ENCODE results near the gene SPNS2. TPM values are rescaled to one million over a fixed set of nuclear protein-coding genes. Genes with fewer than 3 reads are reported as not detected.

The SPNS2 gene
- polyA plus RNA-seq, 1 donor: 7.9 TPM

GRCh38 chr17:4504188-4504587, 5.5 kb downstream of the SPNS2 start:
- no peak for DNase-seq

GRCh38 chr17:4505187-4505586, 6.5 kb downstream of the SPNS2 start:
- DNase-seq: no peak

GRCh38 chr17:4506175-4506813, 7.6 kb downstream of the SPNS2 start:
- DNase-seq: no peak

GRCh38 chr17:4506892-4507291, 8.2 kb downstream of the SPNS2 start:
- no peak for DNase-seq

DNA sequence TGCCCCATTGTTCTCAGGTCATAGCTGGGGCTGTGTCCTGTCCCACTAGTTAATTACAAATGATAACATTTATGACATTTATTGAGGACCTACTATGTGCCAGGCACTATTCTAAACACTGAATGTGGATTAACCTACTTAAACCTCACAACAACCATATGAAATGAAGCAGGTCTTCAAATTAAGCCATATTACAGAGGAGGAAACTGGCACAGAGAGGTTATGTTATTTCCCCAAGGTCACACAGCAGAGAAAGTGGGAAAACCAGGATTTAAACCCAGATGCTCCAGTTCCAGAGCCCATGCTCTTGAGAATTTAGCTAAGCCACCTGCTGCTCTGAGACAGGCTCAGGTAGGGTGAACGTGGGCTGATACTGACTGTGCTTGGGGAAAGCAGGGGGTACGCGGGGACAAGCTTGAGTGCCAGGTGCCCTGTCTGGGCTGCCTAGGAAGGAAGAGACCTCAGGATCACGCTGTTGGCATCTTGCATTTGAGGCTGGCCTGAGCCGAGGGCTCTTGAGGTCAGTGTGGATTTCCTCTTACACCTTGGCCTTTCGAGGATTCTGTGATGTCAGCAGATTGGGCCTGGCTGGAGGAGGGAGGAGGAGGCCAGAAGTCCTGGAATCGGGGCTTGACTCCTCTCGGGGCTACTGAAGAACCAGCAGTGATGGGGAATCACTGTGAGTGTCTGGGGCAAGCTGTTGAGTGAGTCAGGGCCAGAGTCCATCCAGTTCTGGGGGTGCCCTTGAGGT, 8.9 kb downstream of the SPNS2 start:
- DNase-seq: no peak

DNA sequence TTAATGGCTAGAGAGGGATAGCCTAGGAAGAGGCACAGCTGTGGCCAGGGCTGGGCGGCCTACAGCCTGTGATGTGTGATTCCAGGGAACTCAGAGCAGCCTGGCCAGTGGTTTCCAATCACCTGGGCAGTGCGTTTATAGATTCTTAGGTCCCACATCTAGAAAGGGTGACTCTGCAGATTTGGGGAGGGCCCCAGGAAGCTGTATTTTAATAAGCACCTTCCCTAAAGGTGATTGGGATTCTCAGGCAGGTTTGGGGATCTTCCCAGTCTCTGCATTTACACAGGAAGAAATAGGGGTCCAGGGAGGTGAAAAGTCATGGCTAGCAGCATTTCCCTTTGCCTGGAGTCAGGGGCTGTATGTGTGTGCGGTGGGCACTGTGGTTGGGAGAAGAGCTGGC, 9.5 kb downstream of the SPNS2 start:
- DNase-seq: no peak

DNA sequence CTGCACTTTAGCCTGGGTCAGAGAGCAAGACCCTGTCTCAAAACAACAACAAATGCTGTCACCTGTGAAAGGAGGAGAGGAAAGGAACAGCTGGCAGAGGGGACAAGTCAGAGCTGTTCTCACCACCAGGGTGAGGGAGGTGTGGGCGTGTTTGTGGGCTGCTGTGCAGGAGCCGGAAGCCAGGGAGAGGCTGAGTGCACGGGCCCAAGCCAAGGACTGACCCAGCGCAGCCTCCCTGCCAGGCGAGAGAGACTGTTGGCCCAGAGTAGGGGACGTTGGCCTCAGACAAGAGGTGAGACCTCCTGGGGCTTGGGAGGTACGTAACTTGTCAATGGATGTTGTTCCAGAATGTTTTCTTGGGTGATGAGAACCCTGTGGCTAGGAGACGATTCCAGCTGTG, 10.7 kb downstream of the SPNS2 start:
- no peak for DNase-seq

GRCh38 chr17:4509923-4510617, 11.4 kb downstream of the SPNS2 start:
- DNase-seq: no peak

- DNase-seq: no peak
Measured at GRCh38 chr17:4510618-4510941, 11.9 kb downstream of the SPNS2 start.

DNA sequence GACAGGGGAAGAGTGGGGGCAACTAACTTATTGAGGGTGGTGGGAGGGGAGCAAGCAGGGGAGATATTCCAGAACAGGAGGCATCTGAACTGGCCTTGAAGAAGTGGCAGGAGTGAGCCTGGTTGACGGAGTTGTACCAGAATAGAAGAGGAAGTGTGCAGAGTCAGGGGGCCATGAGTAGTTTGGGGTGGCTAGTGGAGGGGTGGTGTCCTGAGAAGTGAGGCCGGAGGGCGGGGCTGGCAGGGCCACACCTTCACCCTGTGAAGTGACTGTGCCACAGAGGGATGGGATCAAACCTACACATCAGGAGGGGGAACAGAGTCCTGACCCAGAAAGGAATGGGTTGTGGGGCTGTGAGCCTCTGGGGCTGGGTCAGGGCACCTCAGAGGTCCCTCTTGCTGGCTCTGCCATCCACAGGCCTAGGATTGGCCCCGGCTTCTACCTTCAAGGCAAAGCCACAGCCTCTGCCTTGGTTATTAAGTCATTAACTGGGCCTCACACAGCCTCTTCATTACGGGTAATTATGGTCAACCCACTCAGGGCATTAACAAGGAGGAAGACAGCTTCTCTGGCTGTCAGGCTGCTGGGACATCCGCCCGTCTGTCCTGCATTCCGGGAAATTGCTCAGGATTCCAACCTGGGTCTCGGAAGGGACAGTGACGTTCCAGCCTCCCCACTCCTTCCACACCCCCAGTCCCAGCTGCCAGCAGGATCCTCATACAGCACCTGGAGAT, 12.7 kb downstream of the SPNS2 start:
- no peak for DNase-seq

- no peak for DNase-seq
Measured at GRCh38 chr17:4512156-4513112, 13.8 kb downstream of the SPNS2 start.

- DNase-seq: no peak
Measured at GRCh38 chr17:4513113-4514032, 14.7 kb downstream of the SPNS2 start.

GRCh38 chr17:4514206-4514605, 15.5 kb downstream of the SPNS2 start:
- DNase-seq: no peak

GRCh38 chr17:4514779-4515178, 16.1 kb downstream of the SPNS2 start:
- DNase-seq: no peak

DNA sequence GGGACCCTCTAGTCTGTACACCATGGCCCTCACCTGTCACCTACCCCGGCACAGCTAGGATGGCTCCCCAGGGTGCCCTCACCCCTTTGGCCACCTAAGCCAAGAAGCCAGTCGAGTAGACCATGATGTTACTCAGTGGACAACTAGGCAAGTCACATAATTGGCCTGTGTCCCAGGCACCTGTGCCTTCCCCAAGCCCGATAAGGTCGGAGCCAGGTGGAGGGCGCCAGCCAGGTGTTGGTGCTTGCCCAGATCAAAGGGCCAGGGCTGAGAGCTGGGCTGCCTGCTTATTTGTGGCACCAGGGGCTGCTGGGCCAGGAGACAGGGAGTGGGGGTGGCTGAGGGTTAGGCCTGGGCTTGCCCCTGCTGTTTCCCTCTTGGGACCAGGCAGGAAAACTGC, 16.8 kb downstream of the SPNS2 start:
- no peak for DNase-seq

GRCh38 chr17:4516735-4517134, 18.1 kb downstream of the SPNS2 start:
- no peak for DNase-seq

DNA sequence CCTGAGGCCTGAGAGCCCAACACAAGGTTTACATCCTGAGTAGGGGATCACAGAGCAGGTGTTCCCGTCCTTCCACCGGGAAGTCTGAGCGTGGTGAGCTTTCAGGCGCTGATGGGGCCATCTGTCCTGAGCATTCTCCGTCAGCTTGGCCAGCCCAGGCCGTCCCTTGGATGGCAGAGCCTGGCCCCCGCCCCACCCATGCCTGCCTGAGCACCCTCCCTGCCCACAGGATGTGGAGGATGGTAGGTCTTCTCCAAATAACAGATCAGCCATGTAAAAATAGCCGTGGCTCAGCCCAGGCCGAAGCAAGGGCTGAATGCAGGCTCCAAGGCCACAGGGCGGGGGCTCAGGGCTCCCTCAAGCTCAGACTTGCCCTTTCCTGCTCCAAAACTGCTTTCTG, 20.2 kb downstream of the SPNS2 start:
- DNase-seq: no peak

GRCh38 chr17:4519361-4519788, 20.7 kb downstream of the SPNS2 start:
- no peak for DNase-seq

DNA sequence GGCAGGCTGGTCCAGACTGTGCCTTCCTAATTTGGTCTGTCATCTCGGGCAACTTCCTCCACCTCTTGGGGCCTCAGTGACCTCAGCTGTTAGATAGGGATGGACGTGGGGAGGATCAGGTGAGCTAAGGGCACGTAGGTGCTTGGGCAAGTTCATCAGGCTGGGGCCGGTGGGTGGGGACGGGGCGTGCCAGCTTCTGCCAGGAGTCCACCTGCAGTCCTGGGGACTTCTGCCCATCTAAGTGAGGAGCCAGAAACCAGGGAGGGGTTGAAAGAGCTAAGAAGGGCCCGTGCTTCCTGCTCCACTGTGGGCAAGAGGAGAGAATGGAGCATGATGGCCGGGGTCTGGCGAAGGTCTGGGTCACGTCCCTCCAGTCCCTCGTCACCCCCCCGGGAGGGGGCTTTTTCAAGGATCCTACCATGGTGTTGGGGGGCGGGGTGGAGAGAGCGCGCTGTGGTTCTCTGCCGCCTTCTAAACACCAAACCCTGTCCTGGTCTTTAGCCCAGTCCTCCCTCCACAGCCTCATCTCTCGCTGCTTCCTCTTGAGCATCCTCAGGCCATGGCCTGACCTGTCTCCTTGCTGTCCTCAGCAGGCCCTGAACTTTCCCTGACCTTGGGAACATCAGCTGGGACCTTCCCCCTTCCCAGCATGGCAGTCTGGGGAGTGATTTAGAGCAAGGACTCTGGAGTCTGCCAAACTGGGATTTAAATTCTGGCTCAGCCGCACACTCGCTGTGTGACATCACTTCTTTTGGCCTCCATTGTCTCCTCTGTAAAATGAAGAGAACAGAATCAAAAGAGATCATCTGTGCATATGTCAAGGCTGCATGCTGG, 21.6 kb downstream of the SPNS2 start:
- DNase-seq: no peak
